IPS DF 6.9 (cell line): ENCODE results near the gene PTPRG.

Experiments used
- DNase-seq: peaks from one replicate; pipeline ENCODE4 v3.0.0-alpha.2; 2013; ENCODE audit warnings: low read depth, low spot score
- H3K27ac ChIP-seq: one replicate; pipeline ENCODE4 v1.5.1; 2013; ENCODE audit warnings: low read length, control low read depth
- H3K27me3 ChIP-seq: 2 replicates; pipeline ENCODE4 v1.6.1; 2013; ENCODE audit warnings: mild to moderate bottlenecking, low read length; ENCODE audit not compliant: control insufficient read depth, insufficient read depth
- H3K36me3 ChIP-seq: 2 replicates; pipeline ENCODE4 v1.6.1; 2013; ENCODE audit warnings: low read length; ENCODE audit not compliant: control insufficient read depth, insufficient read depth
- H3K4me1 ChIP-seq: 2 replicates; pipeline ENCODE4 v1.6.1; 2013; ENCODE audit warnings: low read length; ENCODE audit not compliant: control insufficient read depth, insufficient read depth
- H3K4me3 ChIP-seq: 2 replicates; pipeline ENCODE4 v1.5.1; 2013; ENCODE audit warnings: mild to moderate bottlenecking, low read length
- H3K9me3 ChIP-seq: 2 replicates; pipeline ENCODE4 v1.6.1; 2013; ENCODE audit warnings: low read length, inconsistent platforms; ENCODE audit not compliant: control insufficient read depth, insufficient read depth
- WGBS: extraction: QIAGEN DNeasy Blood & Tissue Kit; methylation state at CpG from one replicate; pipeline ENCODE4 v1.1.7; 2013; ENCODE audit warnings: mixed read lengths, missing lambda C conversion rate; ENCODE audit not compliant: insufficient read length, insufficient coverage; 5-methylcytosine and 5-hydroxymethylcytosine counted together

The PTPRG gene

DNA sequence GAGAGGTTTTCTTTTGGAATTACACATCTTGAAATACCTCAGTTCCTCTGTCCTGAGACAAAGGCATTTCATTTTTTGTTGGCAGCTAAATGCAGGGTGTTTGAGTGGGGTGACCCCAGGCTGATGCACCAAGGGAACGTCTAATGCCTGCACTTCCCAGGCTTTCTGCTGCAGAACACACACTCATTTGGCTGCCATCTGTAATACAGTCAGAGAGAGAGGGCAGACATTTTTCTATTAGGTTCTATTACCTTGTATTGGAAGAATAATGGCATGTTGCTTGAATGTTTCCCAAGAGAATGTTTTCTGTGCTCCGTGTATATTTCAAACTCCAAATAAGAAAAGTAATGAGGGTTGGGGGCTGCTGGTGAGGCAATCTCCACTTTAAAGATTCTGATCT is 87.1 kb downstream of the PTPRG start:
- Histone ChIP-seq H3K27ac (no peak overlapping the region), H3K4me3 (no peak overlapping the region), H3K36me3 (no peaks in the 10 kb centered on the region), H3K27me3 (no peaks in the 10 kb centered on the region), H3K4me1 (no peaks in the 10 kb centered on the region), H3K9me3 (no peaks in the 10 kb centered on the region)
- no CpG with 5 or more reads among the region's 2 CpGs for WGBS
- DNase-seq, result no peak

DNA sequence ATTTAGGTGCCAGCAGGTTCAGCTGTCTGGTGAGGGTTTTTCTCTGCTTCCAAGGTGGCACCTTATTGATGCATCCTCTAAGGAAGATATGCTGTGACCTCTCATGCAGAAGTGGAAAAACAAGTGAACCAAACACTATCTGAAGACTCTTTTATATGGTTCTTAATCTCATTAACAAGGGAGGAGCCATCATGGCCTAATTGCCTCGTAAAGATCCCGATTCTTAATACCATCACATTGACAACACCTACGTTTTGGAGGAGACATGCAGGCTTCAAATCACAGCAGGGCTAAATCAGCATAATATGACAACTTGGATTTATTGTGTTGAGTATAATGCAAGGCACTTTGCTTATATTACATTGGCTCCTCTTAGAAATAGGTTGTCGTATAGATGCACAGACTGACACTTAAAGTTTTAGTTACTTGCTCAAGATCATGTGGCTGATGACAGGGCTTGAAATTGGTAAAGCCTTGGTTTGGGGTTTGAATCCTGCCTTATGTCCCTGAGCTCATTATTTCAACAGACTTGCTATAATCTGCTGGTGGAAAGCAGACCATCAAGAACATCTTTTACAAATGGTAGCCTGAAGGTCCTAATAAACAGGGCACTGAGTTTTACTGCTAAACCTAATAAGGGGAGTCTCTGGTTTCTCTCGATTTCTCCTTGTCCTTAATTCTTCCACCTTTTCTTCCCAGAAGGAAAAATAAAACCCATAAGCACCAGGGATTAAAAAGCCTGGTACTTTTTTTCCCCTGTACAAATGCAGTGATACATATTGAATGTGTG is 88.2 kb downstream of the PTPRG start:
- Histone ChIP-seq H3K36me3 (no peaks in the 10 kb centered on the region), H3K27me3 (no peaks in the 10 kb centered on the region), H3K4me1 (no peaks in the 10 kb centered on the region), H3K27ac (no peak overlapping the region), H3K4me3 (no peak overlapping the region), H3K9me3 (no peaks in the 10 kb centered on the region)
- WGBS, result no CpG with 5 or more reads among the region's 5 CpGs
- no peak for DNase-seq

- no peak for DNase-seq
- Histone ChIP-seq H3K27me3 (no peaks in the 10 kb centered on the region), H3K27ac (no peak overlapping the region), H3K9me3 (no peaks in the 10 kb centered on the region), H3K4me1 (no peaks in the 10 kb centered on the region), H3K36me3 (no peaks in the 10 kb centered on the region), H3K4me3 (no peak overlapping the region)
- WGBS, result no CpG with 5 or more reads among the region's 7 CpGs
Measured at GRCh38 chr3:61650276-61650675, 88.9 kb downstream of the PTPRG start.

DNA sequence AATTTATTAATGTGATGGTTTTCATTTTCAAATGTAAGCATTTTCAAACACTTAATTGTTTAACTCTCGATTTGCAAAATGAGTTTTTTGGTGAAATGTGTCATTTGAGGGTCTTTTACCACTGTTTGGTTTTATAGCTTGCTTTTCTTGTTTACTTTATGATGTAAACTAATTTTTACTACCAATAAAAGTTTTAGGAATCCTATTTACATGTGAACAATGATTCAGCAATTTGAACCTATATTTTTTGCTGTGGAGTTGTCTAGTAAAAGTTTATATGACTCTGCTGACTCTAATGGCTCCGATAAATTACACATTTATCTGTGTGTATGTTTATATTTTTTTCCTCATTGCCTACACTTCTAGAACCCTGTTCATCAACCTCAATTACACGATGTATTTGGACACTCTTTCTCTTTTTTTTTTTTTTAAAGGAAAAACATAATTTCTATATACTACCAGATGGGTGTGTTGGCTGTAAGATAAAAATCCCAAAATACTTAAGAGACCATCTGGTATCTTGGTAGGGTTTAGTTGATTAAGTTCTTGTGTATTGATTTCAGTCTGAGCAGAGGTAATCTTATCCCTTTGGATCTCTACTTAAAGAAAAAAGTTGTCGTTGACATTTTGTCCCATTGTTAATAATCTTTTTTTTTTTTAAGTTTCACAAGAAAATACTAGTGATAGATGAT is 89.5 kb downstream of the PTPRG start:
- H3K36me3 ChIP-seq, result no peaks in the 10 kb centered on the region
- no peaks in the 10 kb centered on the region for H3K9me3 ChIP-seq
- H3K27ac ChIP-seq, result no peak overlapping the region
- no peak overlapping the region for H3K4me3 ChIP-seq
- DNase-seq, result no peak
- WGBS, result no CpG with 5 or more reads among the region's 4 CpGs
- no peaks in the 10 kb centered on the region for H3K27me3 ChIP-seq
- no peaks in the 10 kb centered on the region for H3K4me1 ChIP-seq

DNA sequence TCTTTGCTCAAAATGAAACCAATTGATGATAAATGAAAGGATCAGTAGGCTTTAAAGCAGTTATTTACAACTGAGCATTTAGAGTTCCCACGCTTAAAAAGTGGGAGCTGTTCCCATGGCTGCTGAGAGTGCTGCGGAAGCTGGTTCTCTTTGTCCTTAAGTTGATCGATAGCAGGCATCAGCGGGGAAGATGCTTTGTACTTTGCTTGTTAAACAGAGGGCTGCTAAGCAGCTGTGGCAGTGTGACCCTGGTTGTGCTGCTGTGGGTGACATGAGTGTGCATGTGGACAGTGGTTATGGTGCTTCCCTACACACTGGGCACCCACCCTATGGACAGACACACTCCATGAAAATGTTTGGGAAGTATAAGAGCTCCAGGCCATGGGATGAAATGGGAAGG is 96.3 kb downstream of the PTPRG start:
- H3K36me3 ChIP-seq, result no peaks in the 10 kb centered on the region
- H3K4me1 ChIP-seq, result peaks cover 2% of the 10 kb centered on the region; the same call in 1 of the 2 replicates
- DNase-seq, result no peak
- H3K4me3 ChIP-seq, result no peak overlapping the region
- no peaks in the 10 kb centered on the region for H3K27me3 ChIP-seq
- no CpG with 5 or more reads among the region's 4 CpGs for WGBS
- H3K9me3 ChIP-seq, result no peaks in the 10 kb centered on the region
- H3K27ac ChIP-seq, result no peak overlapping the region

GRCh38 chr3:61662861-61663260 is 101.5 kb downstream of the PTPRG start:
- Histone ChIP-seq H3K27me3 (no peaks in the 10 kb centered on the region), H3K27ac (no peak overlapping the region), H3K36me3 (no peaks in the 10 kb centered on the region), H3K9me3 (no peaks in the 10 kb centered on the region), H3K4me3 (no peak overlapping the region), H3K4me1 (peaks cover 5% of the 10 kb centered on the region)
- DNase-seq, result no peak
- WGBS, result no CpG with 5 or more reads among the region's 8 CpGs

DNA sequence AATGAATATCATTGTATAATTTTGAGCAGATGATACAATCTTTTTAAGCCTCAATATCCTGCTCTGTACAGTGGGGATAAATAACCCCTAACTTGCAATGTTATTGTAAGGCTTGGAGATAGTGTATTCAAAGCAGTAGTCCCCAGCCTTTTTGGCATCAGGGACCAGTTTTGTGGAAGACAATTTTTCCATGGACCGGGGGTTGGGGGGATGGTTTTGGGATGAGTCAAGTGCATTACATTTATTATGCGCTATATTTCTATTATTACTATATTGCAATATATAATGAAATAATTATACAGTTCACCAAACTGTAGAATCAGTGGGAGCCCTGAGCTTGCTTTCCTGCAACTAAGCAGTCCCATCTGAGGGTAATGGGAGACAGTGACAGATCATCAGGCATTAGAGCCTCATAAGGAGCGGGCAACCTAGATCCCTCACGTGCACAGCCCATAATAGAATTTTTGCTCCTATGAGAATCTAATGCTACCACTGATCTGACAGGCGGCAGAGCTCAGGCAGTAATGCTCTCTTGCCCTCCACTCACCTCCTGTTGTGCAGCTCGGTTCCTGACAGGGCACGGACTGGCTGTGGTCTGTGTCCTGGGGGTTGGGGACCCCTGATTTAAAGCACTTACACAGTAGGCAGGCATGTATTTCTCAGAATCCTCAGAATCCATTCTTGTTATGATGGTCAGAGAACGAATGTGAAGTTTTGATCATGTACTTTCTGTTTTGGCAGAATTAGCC is 102.2 kb downstream of the PTPRG start:
- no peak overlapping the region for H3K27ac ChIP-seq
- H3K27me3 ChIP-seq, result no peaks in the 10 kb centered on the region
- WGBS, result no CpG with 5 or more reads among the region's 8 CpGs
- no peaks in the 10 kb centered on the region for H3K9me3 ChIP-seq
- no peak overlapping the region for H3K4me3 ChIP-seq
- peaks cover 5% of the 10 kb centered on the region for H3K4me1 ChIP-seq
- H3K36me3 ChIP-seq, result no peaks in the 10 kb centered on the region
- no peak for DNase-seq

DNA sequence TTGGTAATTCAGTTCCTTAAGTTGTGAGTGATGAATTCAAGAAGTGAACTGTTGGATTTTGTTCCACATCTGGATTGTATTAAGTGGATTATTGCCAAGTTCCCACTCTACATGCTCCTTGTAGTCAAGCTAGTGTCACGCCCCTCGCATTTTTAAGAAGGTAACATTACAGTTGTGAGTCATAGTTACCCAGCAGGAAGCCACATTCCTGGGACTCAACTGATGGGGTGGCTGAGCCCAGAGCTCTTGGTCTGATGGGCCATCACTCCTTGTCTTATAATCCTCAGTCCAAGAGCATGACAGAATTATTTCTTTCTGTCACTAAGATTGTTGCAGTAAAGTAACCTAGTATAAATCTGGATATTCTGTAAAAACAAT is 102.7 kb downstream of the PTPRG start:
- Histone ChIP-seq H3K4me3 (no peak overlapping the region), H3K27me3 (no peaks in the 10 kb centered on the region), H3K36me3 (no peaks in the 10 kb centered on the region), H3K4me1 (peaks cover 5% of the 10 kb centered on the region), H3K9me3 (no peaks in the 10 kb centered on the region), H3K27ac (no peak overlapping the region)
- WGBS, result no CpG with 5 or more reads among the region's 2 CpGs
- peak; percentile 25 for DNase-seq

DNA sequence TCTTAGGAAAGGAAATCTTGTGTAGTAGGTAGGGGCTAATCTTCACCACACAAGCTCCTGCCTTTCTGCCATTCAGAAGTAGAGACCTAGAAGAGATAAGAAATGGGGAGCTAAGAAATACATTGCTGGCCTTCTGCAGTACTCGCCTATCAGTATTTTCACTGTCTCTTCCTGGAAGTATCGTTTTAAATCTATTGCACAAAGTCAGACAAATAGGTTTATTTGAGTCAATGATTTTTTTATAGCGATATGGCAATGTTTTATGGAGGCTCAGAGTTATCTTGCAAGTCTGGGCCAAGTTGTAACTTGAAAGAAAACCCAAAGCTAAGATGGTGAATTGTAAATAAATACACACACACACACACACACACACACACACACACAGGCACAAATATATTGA is 103.8 kb downstream of the PTPRG start:
- Histone ChIP-seq H3K4me1 (peaks cover 8% of the 10 kb centered on the region), H3K36me3 (no peaks in the 10 kb centered on the region), H3K9me3 (no peaks in the 10 kb centered on the region), H3K4me3 (no peak overlapping the region), H3K27me3 (no peaks in the 10 kb centered on the region), H3K27ac (no peak overlapping the region)
- WGBS, result no CpG with 5 or more reads among the region's 3 CpGs
- DNase-seq, result no peak

- H3K4me3 ChIP-seq, result no peak overlapping the region
- H3K27me3 ChIP-seq, result no peaks in the 10 kb centered on the region
- H3K9me3 ChIP-seq, result no peaks in the 10 kb centered on the region
- no peak for DNase-seq
- no peak overlapping the region for H3K27ac ChIP-seq
- H3K4me1 ChIP-seq, result peaks cover 8% of the 10 kb centered on the region
- no CpG with 5 or more reads among the region's 5 CpGs for WGBS
- no peaks in the 10 kb centered on the region for H3K36me3 ChIP-seq
Measured at GRCh38 chr3:61665987-61666386, 104.6 kb downstream of the PTPRG start.
